Pericardium fibroblast (primary cell): ENCODE measurements around the gene KLF12. TPM values are rescaled to one million over a fixed set of nuclear protein-coding genes. Genes with fewer than 3 reads are reported as not detected.

Experiments
- total RNA-seq: library from RNA; depleted of rRNA; stranded (reverse); fragments of >200 nt; gene quantifications from 2 replicates; pipeline ENCODE4 v1.2.3, GENCODE V29; 2015

Gene KLF12
- total RNA-seq, result 10.9 and 13.9 TPM in 2 replicates

GRCh38 chr13:74134221-74134776, at the start of gene KLF12:
Gene KLF12, minus strand, starts transcription at chr13:74134404.

